Activated naive CD4-positive, alpha-beta T cell (primary cell): Measurements from ENCODE around the gene RAI1.

Experiments used
- DNase-seq, 4 experiments: peaks; one replicate each; lab custom pipeline; 2025; lab: John Stamatoyannopoulos, UW

Gene RAI1

DNA sequence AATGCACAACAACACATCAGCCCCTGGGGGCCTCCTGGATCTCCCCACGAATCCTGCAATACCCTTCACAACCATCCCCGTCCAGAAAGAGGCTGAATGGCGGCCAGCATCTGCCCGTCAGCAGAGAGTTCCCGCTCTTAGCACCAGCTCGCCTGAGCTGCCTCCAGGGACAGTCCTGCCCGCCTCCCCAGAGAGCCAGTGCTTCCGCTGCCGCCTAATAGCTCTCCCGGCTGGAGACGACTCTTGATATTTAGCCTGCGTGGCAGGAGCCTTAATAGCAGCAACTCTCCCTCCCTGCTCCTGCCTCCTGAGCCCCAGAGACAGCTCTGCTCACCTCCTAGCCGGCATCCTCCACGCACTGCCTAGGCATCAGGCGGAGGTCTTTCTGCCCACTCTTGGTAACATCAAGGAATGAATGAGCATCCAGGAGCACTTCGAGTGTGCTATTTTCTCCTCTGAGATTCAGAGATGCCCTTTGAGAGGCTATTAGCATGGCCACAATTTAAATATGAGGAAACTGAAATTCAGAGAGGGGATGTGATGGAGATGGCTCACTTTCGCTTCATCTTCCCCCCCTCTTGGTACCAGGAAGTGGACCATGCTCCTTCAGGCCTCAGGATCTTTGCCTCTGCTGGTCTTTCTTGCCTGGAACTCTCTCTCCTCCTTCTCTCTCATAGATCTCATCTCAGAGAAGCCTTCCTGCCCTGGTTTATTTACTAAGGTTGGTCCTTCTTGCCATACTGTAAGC lies 67.9 kb downstream of the RAI1 start:
- DNase-seq, result no peak

DNA sequence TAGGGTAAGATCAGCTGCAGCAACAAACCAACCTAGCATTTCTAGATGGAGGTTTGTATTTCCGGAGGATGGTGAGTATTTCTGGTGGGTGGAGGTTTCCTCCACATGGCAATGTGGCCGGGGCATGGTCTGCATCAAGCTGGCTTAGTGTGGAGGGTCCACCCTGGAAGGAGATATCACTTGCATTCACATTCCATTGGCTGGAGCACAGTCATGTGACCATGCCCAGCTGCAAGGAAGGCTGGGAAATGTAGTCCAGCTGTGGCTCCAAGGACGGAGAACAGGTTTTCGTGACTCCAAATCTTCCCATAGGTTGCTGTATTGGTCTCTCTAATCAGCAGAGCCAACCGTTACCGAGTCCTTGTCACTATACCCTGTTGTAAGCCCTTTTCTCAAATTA lies 68.7 kb downstream of the RAI1 start:
- peak in 1 of 4 experiments; percentile 14 for DNase-seq

DNA sequence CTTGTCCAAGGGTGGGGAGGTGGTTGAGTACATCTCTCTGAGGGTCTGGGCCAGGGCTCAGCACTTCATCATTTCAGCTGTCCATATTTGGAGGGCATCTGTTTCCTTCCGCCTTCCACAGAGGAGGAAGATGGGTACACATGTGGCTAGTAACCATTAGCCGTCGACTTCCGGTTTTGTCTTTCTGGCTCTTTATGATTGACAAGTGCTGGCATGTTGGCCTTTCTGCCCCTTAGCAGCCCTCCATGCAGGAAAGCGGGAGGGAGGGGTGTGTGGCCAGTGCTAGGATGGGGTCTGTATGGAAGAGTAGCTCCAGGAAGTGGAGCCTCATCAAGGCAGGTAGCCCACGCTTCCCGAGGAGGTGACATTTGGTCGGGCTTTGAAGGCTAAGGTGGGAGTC lies 69.6 kb downstream of the RAI1 start:
- DNase-seq, result no peak

DNA sequence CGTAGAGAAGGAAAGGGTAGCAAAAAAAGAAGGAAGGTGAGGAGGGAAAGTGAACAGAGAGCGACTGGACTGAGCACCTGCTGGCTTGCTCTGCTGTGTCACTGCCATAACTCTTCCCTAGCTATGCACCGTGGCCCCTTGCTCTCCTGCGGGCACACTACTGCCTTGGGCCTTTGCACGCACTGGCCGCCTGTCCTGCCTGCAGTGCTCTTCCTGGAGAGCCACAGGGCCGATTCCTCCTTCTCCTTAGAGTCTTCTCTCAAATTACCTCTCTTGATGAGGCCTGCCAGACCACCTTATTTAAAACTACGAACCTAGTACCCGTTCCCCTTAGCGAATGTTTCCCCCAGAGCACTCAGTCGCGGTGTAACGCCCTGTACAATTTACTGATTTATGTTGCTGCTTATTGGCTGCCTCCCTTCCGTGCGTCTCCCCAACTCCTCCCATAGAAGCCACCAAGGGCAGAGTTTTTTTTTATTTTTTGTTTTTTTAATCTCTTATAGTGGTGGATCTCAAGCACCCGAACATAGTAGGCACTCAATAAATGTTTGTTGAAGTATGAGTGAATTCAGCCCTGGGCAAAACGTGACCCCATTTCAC lies 70.3 kb downstream of the RAI1 start:
- peak in 1 of 4 experiments; percentile 48 for DNase-seq

DNA sequence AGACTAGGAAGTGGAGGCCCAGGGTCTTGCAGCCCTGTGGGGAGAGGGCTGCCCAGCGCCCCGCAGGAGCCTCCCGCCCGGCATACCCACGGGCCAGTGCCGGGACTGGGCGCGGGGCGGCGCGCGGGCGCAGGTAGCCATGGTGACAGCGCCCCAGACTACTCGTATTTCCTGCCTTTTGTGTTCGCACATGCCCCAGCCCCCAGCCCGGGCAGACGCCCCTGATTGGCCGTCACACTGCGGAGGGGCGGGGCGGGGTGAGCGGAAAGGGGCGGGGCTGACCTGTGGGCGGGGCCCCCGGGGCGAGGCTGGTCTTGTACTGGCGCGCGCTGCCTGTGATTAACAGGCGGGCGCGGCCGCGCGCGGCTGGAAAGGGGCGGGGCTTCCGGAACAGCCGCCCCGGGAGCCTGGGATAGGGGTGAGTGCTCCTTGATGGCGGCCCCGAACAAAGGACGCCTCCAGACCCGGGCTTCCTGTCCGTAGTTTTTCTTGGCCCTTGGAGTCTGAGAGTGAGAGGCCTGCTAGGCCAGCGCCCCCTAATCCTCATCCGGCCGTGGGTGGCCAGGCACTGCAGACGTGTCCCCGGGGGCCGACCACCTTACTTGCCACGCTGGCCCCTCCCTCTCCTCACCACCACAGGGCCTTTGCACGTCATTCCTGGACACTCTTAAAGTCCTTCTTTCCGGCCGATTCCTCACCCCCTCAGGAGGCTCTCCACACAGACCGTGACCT lies 71.0 kb downstream of the RAI1 start:
- peak; percentile 93 to 98 (median 96) for DNase-seq

DNA sequence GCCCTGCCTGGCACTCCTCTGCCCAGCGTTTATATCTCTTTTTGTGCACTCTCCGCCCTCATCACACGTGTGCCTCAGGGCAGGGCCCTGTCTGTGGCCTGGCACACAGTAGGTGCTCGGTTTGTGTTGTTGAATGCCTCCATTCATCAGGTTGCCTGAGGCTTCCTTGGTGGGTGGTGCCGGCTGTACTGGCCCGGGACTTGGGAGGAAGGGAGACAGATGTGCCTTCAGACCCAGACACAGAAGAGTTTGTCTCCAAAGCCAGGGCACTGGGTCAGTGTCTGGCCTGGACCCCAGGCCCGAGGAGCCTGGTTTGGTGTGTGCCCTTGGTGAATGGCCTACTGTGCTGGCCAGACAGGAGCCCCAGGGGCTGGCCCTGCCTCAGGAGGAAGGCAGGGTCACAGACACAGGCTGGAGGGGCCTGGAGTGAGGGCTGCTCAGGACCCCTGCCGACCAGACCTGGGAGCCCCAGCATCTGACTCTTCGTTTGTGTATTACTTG lies 71.6 kb downstream of the RAI1 start:
- DNase-seq, result no peak

DNA sequence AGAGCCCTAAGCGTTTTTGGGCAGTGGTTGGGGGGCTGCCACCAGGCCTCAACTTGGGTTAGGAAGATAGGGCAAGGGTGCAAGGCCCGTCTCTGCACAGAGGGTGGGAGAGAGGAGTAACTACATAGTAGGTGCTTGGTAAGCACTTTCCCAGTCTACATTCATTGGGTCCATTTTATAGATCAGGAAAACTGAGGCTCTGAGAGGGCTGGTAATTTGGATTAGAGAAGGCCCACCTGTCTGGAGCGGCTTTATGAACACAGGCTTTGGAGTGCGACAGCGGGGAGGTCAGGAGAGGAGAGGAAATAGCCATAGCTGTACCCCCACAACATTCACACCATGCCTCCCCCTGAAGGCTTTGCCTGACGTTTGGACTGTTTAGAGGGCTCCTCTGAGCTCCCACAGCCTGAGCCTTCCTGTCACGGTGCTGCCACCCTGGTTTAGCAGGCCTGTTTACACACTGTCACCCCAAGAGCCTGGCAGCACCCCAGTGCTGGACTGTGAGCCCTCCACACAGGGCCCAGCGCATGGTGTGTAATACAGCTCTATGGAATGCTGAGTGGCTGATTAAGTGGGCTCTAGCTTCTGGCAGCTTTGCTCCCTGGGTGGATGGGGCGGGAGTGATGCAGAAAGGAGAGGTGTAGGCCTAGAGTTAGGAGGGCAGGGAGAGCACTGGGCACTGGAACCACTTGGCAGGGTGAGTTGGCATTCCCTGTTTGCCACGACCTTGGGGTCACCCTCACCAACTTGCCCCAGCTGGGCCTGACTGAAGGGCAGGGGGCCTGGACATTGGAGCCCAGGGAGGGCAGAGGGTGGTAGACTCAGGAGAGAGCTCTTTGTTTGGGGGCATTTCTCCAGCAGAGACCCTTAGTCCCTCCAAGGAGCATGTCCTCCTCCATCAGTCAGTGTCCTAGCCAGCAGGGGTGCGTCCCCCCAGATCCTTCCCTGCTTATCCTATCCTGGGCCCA lies 73.7 kb downstream of the RAI1 start:
- no peak for DNase-seq

DNA sequence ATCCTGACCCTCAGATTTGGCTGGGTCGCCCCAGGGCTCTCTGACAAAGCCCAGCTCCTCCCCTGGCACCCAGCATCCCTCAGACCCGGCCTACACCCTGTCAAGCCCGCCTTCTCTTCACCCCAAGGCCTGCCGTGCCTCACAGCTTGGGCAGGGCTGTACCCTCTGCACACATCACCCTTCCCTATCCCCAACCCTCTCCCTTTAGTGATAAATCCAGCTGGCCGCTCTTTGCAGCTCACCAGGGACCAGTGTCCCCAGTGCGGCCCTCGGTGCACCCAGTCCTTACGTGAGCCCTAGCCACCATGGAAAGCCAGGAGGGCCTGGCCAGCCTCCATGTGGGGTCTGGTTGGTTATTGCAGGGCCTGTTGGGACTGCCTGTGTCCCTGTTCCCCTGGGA lies 74.5 kb downstream of the RAI1 start:
- no peak for DNase-seq

DNA sequence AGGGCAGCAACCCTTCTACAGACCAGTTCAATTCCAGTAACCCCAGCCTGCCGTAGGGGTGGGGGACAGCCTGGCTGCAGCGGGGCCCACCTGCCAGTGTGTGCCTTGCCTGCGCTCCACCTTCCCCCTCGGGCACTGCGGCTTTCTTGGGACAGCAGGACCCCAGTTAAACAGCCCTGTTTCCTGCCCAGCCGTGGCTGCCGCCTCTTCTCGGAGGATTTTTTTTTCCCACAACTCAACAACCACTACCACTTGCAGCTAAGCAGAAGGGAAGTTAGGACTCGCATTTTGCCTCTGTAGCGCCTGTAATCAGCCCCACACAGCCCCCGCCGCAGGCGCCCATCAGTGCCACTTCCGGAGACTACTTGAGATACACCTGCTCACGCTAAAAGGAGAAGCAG lies 76.1 kb downstream of the RAI1 start:
- DNase-seq, result peak in 1 of 4 experiments; percentile 40

DNA sequence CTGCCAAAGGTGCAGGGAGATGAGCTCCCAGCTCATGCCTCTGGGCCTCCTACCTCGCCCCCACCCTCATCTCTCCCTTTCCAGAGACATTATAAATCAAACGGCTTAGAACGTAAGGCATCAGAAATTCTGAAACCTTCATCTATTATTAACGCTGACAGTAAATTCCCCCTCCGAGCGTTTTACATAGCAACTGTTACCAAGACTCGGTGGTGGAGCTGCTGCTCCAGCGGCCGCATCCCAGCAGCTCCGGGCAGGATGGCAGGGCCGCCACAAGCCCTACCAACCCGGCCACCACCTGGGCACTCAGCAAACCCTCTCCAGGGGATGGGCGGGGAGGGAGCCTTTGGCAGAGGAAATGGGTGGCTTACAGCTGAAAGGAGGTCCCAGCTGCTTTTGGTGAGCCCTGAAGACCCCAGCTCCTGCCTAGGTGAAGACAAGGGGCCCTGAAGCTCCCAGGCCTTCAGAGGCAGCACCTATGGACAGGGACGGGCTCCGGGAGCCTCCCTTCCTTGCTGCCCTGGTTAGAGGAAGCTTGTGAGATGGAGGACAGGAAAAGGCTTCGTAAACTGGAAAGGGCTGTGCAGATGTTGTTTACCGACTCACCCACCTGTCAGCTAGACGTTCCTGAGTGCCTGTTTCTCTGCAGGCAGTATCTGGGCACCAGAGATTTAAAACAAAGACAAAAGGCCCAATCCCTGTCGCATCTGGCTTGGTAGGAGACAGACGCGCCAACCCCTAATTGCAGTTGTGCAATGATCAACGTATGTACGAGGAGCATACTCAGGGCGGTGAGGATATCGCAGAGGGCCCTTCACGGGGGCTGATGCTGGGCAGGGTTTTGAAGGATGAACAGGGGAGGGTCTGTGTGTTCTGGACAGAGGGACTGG lies 76.9 kb downstream of the RAI1 start:
- no peak for DNase-seq

DNA sequence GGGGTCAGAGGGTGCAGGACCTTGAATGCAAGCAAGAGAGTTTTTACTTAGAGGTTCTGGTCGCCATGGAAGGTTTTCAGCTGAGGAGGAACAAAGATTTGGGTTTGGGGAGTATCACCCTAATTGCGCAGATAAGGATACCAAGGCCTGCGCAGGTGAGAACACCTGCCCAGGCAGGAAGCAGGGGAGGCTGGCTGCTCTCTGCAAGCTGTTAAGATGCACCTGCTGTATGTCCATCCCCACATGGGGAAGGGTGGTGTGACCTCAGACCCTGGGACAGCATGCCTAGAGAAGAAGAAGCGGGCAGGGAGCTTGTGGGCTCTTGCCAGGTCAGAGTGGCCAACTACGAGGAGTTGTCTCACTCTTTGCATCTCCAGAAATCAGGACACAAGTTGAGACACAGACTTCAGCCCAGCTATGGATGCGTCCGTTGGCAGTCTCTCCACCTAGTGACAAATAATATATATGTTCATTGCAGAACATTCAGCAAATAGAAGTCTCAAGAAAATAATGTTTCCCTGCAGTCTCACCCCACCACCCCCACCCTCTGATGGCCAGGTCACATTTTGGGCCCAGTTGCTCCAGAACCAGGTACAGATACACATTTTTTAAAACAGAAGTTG lies 77.8 kb downstream of the RAI1 start:
- DNase-seq, result no peak

DNA sequence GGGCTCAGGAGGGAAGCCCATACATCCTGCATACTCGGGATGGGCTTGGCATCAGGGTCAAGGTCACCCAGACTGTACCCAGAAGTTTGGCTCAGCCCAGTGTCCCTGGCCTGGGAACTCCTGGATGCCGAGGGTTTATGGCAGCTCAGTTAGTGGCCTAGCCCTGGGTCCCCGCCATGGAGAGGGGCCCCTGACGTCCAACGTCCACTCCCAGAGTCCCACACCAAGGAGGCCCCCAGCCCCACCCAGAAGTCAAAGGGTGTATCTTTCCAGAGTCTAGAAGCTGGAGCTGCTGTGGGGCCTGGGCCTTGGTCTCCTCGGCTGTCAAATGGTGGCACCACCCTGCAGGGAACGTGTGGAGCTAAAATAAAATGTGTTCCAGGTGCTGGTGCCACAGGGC lies 79.1 kb downstream of the RAI1 start:
- no peak for DNase-seq

DNA sequence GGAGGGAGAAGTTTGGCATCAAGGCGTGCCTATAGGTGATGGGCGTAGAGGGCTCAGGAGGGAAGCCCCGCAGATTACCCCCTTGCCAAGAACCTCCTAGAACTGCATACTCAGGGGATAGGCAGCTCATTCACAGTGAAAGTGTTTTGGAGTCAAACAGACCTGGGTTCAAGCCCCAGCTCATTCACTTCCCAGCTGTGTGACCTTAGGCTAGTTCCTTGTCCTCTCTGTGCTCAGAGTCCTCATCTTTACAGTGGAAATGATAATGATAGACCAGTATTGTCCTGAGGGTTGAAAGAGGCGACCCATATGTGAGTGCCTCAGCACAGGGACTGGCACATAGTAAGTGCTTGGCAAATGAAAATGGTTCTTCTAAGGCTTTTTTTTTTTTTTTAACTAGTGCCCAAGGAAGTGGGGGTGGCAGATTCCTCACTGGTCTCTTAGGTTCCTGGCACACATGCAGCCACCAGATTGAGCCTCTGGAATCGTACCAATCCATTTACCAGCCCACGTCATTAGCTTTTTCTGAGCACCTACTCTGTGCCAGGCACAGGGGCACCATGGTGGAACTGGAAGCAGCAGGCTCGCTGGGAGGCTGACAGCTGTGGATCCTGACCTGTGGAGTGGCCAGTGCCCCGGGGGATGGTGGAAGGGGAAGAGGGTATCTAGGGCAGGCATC lies 79.8 kb downstream of the RAI1 start:
- DNase-seq, result no peak

DNA sequence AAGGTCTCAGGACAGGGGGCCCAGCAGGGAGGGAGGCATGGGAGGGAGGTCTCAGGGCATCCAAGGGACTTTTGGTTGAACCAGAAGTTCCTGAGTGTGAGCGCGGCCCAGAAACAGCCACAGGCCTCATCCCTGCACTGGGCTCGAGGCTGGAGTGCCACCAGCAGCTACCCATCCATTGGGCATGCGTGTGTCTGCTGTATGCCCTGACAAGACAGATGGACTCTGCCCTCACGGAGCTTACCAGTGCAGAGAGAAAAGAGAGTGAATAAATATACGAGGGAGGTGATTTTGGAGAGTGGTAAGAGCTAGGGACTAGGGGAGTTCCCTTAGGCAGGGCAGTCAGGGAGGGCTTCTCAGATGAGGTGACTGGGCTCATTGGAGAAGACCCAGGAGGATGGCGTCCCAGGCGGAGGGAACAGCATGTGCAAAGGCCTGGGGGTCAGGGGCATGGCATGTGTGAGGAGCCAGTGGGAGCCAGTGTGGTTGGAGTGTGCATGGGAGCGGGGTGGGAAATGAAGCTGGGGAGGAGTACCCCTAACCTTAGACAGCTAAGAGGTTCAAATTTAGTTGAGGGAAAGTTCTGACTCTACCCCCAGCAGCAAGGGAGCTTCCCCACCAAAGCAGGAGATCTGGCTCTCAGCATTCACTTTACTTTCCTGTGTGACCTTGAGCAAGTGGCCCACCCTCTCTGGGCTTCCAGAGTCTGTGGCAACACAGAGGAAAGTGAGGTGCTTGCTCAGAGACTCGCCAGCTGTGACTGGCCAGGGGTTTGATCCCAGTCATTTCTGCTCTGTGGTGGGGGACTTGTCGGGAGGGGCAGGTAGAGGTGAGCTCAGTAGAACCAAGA lies 80.9 kb downstream of the RAI1 start:
- no peak for DNase-seq

DNA sequence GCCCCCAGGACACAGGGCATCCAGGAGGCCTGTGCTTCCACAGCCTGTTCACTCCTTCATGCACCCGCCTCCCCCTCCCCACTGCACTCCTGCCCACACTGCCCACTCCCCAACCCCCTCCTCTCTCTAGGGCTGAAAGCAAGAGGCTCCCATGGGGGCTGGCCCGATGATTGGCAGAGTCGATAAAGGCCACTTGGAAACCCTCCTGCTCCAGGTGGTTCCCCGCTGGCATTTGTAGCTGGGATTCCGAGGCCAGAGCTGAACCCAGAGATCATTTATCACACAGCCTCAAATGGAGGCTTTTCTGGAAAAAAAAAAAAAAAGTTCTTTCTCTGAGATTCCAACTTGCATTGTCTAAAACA lies 81.5 kb downstream of the RAI1 start:
- DNase-seq, result no peak

DNA sequence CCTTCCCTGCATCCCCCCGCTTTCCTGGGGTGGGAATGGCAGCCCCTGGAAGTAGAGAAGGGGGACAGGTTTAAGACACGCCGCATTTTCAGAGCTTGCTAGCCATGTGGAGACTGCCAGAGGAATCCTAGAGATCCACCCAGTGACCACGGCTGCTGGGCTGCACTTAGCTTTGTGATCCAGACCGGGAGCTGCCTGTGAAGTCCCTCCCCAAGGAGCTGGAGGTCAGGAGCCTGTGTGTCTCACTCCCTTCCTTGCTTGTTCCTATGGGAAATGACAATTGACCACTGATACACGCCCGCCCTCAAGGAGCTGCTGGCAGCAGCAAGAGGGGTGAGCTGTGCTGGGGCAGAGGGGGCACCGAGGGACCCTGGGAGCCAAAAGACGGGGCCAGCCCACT lies 81.9 kb downstream of the RAI1 start:
- no peak for DNase-seq

DNA sequence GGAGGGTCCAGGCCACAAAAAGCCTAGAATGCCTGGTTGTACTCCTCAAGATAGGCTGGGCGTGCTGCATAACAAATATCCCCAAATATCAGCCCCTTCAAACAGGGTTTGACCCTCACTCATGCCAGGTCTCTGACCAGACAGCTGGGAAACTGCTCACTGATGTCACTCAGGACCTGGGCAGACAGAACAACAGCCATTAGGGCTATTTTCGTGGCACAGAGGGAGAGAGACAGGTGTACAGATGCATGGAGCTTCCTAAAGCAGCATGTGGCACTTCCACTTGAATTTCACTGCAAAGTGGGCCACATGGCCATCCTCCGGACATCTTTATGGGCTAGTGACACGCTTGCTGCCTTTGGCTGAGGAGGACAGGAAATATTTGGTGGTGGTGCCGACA lies 82.5 kb downstream of the RAI1 start:
- no peak for DNase-seq

DNA sequence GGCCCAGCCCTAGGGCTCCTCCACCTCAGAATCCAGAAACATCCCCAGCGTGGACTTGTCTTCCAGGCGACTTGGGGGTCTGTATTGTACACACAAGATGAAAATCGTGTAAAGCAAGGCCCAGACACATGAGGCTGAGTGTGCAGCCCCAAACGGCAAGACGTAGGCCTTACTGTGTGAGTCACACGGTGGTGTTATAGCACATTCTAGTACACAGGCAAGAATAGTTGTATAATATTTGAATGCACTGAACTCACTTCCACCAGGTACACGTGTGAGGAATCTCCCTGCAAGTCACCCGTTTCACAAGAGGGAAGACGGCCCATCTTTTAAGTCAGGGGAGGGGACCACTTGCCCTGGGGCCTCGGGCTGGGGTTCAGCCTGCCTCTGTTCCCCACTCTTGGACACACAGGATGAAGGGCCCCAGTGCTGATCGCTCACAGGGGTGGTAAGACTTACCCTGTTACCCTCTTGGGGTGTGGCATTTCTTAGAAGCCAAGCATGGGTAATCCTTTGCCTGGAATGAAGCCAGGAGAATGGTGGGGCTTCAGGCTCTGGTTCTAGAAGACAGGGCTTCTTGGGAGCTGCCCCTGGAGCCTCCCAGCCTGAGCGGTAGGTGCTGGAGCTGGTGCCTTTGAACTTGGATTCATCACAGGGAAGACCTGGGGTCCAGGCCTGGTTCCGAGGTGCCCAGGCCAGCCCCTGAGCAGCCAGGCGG lies 84.3 kb downstream of the RAI1 start:
- no peak for DNase-seq
